Measurements from ENCODE around the gene DBNDD1.

- TF ChIP-seq USF1 (IDR thresholded peaks at IDR 0.05) (no peak), YY1 (IDR thresholded peaks at IDR 0.05; ENCODE audit: low read depth) (no peak), CEBPB (IDR thresholded peaks at IDR 0.05) (no peak), REST (IDR thresholded peaks at IDR 0.05; ENCODE audit: low read depth) (no peak), EP300 (IDR thresholded peaks at IDR 0.05; ENCODE audit: borderline replicate concordance) (no peak), CREB1 (IDR thresholded peaks at IDR 0.05; ENCODE audit: low read depth) (no peak), MAX (IDR thresholded peaks at IDR 0.05) (no peak), TCF12 (IDR thresholded peaks at IDR 0.05; ENCODE audit: low read depth) (no peak), ZBTB7A (IDR thresholded peaks at IDR 0.05; ENCODE audit: low read depth) (no peak), NFIC (IDR thresholded peaks at IDR 0.05) (no peak)
Observed at GRCh38 chr16:89996178-89996489, 23.1 kb downstream of the DBNDD1 start.

Data from Ishikawa (cell line).